AG04449 (cell line): Measurements from ENCODE around the gene PHACTR2.
"Not testable (repeated sequence)": the region's sequence is repeated elsewhere in the genome, so short reads cannot be mapped to it uniquely, and the experiment has no call there.

Source experiments
- CTCF ChIA-PET: fragments of 350-600 bp; formaldehyde crosslinking; extraction: SDS; loops from one replicate; lab custom pipeline; 2021; ENCODE audit warnings: antibody characterized with exemption; lab: Yijun Ruan, JAX
- POLR2A ChIA-PET: fragments of 400-600, 350-600 bp; formaldehyde crosslinking; extraction: SDS; loops from one replicate; lab custom pipeline; 2020; ENCODE audit warnings: antibody characterized with exemption, inconsistent platforms; lab: Yijun Ruan, JAX
- DNase-seq: peaks from one replicate; pipeline ENCODE4 v3.0.0-alpha.2; 2010; ENCODE audit warnings: low read depth, low spot score
- H3K4me3 ChIP-seq: 2 replicates; pipeline ENCODE4 v1.5.1; 2011; ENCODE audit warnings: low read depth, mild to moderate bottlenecking, control low read depth, low read length
- TF ChIP-seq, protein P1 (sequence below): IDR thresholded peaks from one replicate; pipeline ENCODE4 v1.5.1; 2011; ENCODE audit warnings: mild to moderate bottlenecking, moderate library complexity, low read length, control low read depth, inconsistent platforms; ENCODE audit not compliant: insufficient read depth; ENCODE audit errors: missing control alignments

Gene PHACTR2

GRCh38 chr6:143842902-143843676, 165.3 kb downstream of the PHACTR2 start, which contains the start of gene LTV1:
TSS of gene LTV1 (plus strand) at chr6:143843338. CDS start at chr6:143843478, 140 bp downstream.
- peak; percentile 66 for DNase-seq
- TF ChIP-seq, protein P1, sequence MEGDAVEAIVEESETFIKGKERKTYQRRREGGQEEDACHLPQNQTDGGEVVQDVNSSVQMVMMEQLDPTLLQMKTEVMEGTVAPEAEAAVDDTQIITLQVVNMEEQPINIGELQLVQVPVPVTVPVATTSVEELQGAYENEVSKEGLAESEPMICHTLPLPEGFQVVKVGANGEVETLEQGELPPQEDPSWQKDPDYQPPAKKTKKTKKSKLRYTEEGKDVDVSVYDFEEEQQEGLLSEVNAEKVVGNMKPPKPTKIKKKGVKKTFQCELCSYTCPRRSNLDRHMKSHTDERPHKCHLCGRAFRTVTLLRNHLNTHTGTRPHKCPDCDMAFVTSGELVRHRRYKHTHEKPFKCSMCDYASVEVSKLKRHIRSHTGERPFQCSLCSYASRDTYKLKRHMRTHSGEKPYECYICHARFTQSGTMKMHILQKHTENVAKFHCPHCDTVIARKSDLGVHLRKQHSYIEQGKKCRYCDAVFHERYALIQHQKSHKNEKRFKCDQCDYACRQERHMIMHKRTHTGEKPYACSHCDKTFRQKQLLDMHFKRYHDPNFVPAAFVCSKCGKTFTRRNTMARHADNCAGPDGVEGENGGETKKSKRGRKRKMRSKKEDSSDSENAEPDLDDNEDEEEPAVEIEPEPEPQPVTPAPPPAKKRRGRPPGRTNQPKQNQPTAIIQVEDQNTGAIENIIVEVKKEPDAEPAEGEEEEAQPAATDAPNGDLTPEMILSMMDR: no peak
- CTCF ChIA-PET: interaction anchor here (0.8 to 4.2 kb wide), 4 partner anchors 12 to 268 kb away, joined by 3 to 33 read pairs (median 4); no protein-coding TSS in a partner anchor
- POLR2A ChIA-PET: interaction anchor here (0.6 to 1.8 kb wide), 9 partner anchors 40 to 268 kb away, joined by 3 to 9 read pairs (median 3); partner anchors contain the start of gene PLAGL1
- H3K4me3 ChIP-seq: peak within 1 kb of the TSS; percentile 99

DNA sequence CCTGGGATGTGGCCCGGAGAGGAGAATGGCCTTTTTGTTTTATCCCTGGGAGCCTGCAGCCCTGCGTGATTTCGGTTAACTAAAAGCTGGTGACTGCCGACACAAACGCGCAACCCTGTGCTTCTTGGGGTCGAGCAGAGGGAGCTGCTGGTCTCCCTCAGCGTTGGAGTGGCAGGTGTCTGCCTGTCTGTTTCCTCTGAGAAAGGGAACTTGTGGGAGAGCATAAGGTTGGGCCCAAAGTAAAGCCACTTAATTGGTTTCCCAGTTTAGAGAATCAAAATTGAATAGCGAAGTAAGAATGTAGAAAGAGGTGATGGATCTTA, 165.9 kb downstream of the PHACTR2 start:
- DNase-seq: no peak
- H3K4me3 ChIP-seq: peak overlapping the region; percentile 99
- ChIA-PET POLR2A (interaction anchor here (0.6 to 1.8 kb wide), 7 partner anchors 41 to 268 kb away, joined by 3 to 9 read pairs (median 3); partner anchors contain the start of gene PLAGL1), CTCF (interaction anchor here (0.6 to 4.2 kb wide), 5 partner anchors 14 to 268 kb away, joined by 3 to 33 read pairs (median 3); no protein-coding TSS in a partner anchor)
- TF ChIP-seq, protein P1: no peak

DNA sequence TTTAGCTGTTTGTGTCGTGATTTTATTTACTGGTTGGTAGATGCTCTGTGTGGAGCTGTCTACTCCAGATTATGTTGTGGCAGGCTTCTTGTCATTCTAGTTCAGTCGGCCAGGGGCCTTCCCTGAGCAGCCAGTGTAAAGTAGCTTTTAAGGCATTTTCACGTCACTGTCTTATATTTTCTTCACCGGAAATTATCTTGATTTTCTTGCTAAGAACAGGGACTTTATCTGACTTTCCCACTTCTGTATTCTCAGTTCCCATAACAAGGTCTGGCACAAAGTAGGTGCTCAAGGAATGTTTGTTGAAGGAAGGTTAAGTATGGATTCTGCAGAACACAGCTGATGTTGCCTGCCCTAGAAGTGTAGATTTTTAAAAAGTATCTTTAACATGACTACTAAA, 166.2 kb downstream of the PHACTR2 start:
- TF ChIP-seq, protein P1: no peak
- CTCF ChIA-PET: interaction anchor here (0.6 to 4.2 kb wide), 5 partner anchors 14 to 269 kb away, joined by 3 to 33 read pairs (median 3); no protein-coding TSS in a partner anchor
- peak overlapping the region; percentile 99 for H3K4me3 ChIP-seq
- POLR2A ChIA-PET: interaction anchor here (1.6 to 1.8 kb wide), 2 partner anchors 193 to 269 kb away, joined by 3 to 9 read pairs; no protein-coding TSS in a partner anchor
- DNase-seq: no peak

DNA sequence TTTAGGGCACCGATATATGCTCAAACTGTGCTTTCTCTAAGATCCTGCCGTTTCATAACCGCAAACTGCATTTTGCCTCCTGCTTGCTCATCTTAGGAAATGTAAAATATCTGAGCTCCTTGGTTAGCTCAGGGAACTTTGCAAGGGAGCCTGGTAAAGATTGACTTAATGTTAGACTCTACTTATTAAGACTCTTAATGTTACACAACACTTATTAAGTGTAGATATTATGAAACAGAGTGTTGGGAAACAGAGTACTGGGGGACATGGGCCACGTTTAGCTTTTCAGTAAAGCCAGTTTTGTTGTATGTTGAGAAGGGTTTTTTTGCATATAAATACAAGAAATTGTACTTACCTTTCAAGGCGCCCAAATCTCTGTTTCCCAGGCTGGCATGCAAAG, 167.3 kb downstream of the PHACTR2 start:
- no peak overlapping the region for H3K4me3 ChIP-seq
- ChIA-PET CTCF (interaction anchor here (0.9 to 4.2 kb wide), 3 partner anchors 20 to 270 kb away, joined by 3 to 33 read pairs (median 3); no protein-coding TSS in a partner anchor), POLR2A (no interaction called here)
- TF ChIP-seq, protein P1: no peak
- DNase-seq: no peak

- H3K4me3 ChIP-seq, POLR2A ChIA-PET, DNase-seq: not testable (repeated sequence)
- CTCF ChIA-PET: interaction anchor here (0.8 kb wide), 1 partner anchor 9 kb away, joined by 3 read pairs; no protein-coding TSS in a partner anchor
These were observed 173.9 kb downstream of the PHACTR2 start for GRCh38 chr6:143851706-143852105.

- POLR2A ChIA-PET, H3K4me3 ChIP-seq, DNase-seq: not testable (repeated sequence)
- CTCF ChIA-PET: interaction anchor here (1.2 kb wide), 1 partner anchor 8 kb away, joined by 4 read pairs; the partner anchor contains the start of gene ZC2HC1B
These were observed 177.3 kb downstream of the PHACTR2 start for GRCh38 chr6:143855057-143855456.

GRCh38 chr6:143856762-143857161, 179.0 kb downstream of the PHACTR2 start:
- DNase-seq, H3K4me3 ChIP-seq, POLR2A ChIA-PET, CTCF ChIA-PET: not testable (repeated sequence)
